Esophagus muscularis mucosa (tissue), 4 donors: ENCODE data around the gene TP53.

Experiments
- EP300 ChIP-seq: sonication (generic); formaldehyde crosslinking; IDR thresholded peaks from one replicate; pipeline ENCODE4 v1.6.1; 2017; ENCODE audit warnings: antibody characterized with exemption
- POLR2AphosphoS5 ChIP-seq, 2 donors: sonication (generic); formaldehyde crosslinking; IDR thresholded peaks; one replicate each; pipeline ENCODE4 v1.6.1; 2017; ENCODE audit warnings: antibody characterized with exemption in 2 of 2
- TF ChIP-seq, protein P1 (sequence below), 3 experiments: fragments of 200-600 bp in 2 of 3; fragments of 450-650 bp in 1 of 3; sonication (generic) in 2 of 3; IDR thresholded peaks; one replicate each; pipeline ENCODE4 v1.5.1; 2017 to 2019; ENCODE audit warnings: antibody characterized with exemption in 3 of 3, mild to moderate bottlenecking in 2 of 3, moderate library complexity in 1 of 3

DNA sequence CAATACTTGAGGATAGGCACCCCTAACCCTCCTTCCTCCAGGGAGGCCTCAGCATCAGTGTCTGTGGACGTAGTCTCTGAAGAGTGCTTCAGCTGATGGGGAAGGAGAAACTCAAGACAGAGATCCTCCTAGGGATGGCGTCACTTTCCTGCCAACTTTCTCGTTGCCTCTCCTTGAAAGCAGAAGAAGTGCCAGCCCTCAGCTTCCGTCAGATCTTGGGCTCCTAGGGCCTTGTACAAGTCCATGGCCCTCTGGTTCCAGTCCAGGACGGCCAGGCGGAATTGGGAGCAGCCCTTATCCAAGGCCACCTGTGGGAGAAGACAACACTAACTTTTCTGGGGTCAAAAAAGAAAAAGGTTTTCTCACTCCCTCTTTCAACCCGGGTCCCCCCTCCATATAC lies 61.0 kb downstream of the TP53 start:
- no peak for TF ChIP-seq POLR2AphosphoS5 (IDR thresholded peaks at IDR 0.05)
- TF ChIP-seq, protein P1, sequence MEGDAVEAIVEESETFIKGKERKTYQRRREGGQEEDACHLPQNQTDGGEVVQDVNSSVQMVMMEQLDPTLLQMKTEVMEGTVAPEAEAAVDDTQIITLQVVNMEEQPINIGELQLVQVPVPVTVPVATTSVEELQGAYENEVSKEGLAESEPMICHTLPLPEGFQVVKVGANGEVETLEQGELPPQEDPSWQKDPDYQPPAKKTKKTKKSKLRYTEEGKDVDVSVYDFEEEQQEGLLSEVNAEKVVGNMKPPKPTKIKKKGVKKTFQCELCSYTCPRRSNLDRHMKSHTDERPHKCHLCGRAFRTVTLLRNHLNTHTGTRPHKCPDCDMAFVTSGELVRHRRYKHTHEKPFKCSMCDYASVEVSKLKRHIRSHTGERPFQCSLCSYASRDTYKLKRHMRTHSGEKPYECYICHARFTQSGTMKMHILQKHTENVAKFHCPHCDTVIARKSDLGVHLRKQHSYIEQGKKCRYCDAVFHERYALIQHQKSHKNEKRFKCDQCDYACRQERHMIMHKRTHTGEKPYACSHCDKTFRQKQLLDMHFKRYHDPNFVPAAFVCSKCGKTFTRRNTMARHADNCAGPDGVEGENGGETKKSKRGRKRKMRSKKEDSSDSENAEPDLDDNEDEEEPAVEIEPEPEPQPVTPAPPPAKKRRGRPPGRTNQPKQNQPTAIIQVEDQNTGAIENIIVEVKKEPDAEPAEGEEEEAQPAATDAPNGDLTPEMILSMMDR (IDR thresholded peaks at IDR 0.05) = no peak
- no peak for TF ChIP-seq EP300
